Measurements from ENCODE around the gene PRDM8. TPM values are rescaled to one million over a fixed set of nuclear protein-coding genes. Genes with fewer than 3 reads are reported as not detected.
A peak's percentile ranks its signal among the peaks of the same experiment; 100 is the strongest.

PRDM8 gene
- total RNA-seq, 1 experiment from 2014 or later: 5.3 TPM

- CTCF ChIA-PET: interaction anchor here (0.7 kb wide), 2 partner anchors 75 to 1138 kb away, joined by 4 read pairs; no protein-coding TSS in a partner anchor
Measured at GRCh38 chr4:80213117-80213815, 16.0 kb downstream of the PRDM8 start.

More at GRCh38 chr4:80213117-80213815, 16.0 kb downstream of the PRDM8 start:
- H3K9me3 ChIP-seq (ENCODE audit: control insufficient read depth, insufficient read depth, low read depth, low read length): no peaks in the 10 kb centered on the region
- intact Hi-C loops (cut with micrococcal nuclease; ENCODE audit: unreplicated experiment) (loop anchor here (10.0 kb wide), 1 partner anchor 298 kb away; no protein-coding TSS in a partner anchor), in situ Hi-C loops (cut with HindIII; ENCODE audit: low pct_unique_long_range_greater_than_20kb, low sequenced_read_pairs) (no loop called here)
- no peaks in the 10 kb centered on the region for H3K27me3 ChIP-seq (ENCODE audit: control insufficient read depth, insufficient read depth, low read length)
- DNase-seq (ENCODE audit: low read depth, low spot score): no peak
- H3K4me3 ChIP-seq (ENCODE audit: low read depth in 2 of 2, low read length in 2 of 2): no peak overlapping the region
- no peaks in the 10 kb centered on the region for H3K4me1 ChIP-seq (ENCODE audit: control insufficient read depth, insufficient read depth, low read length)
- no TSS peak for BruUV-seq (replicated peaks)
- ATAC-seq: peak; percentile 83
- TF ChIP-seq SIN3A (IDR thresholded peaks at IDR 0.05; ENCODE audit: borderline replicate concordance, insufficient read depth, low read depth, low read length) (no peak), REST (IDR thresholded peaks at IDR 0.05; ENCODE audit: insufficient read depth in 1 of 2, low read depth in 2 of 2, low read length in 1 of 2) (no peak), TCF7L2 (IDR thresholded peaks at IDR 0.05; ENCODE audit: low read depth, low read length) (no peak), POLR2AphosphoS5 (IDR thresholded peaks at IDR 0.05; ENCODE audit: low read depth, low read length) (no peak), CTCF (IDR thresholded peaks at IDR 0.05) (no peak)
- H3K27ac ChIP-seq (ENCODE audit: low read length): no peak overlapping the region; the same call in 1 of the 2 replicates
- no peaks in the 10 kb centered on the region for H3K36me3 ChIP-seq (ENCODE audit: control insufficient read depth, insufficient read depth, low read length)
- POLR2A ChIA-PET: no interaction called here
